Neural cell (in vitro differentiated cells): ENCODE data around the gene SMU1. TPM values are rescaled to one million over a fixed set of nuclear protein-coding genes. Genes with fewer than 3 reads are reported as not detected.

Experiments used
- H2AFZ ChIP-seq: fragments of 200-600, 300-800 bp; sonication (generic), shearing (Covaris generic); 2 replicates; pipeline ENCODE4 v1.6.0; 2014; ENCODE audit warnings: low read depth, mild to moderate bottlenecking, antibody characterized with exemption, low read length, moderate library complexity
- H3F3A ChIP-seq: fragments of 200-600 bp; shearing (Covaris generic); 2 replicates; pipeline ENCODE4 v1.6.1; 2016; ENCODE audit warnings: mild to moderate bottlenecking, moderate library complexity, mixed read lengths, antibody characterized with exemption, low read length; ENCODE audit not compliant: insufficient read depth, poor library complexity, severe bottlenecking
- H3K27ac ChIP-seq: fragments of 200-600, 300-800 bp; sonication (generic), shearing (Covaris generic); 2 replicates; pipeline ENCODE4 v1.5.1; 2014; ENCODE audit warnings: mild to moderate bottlenecking, low read length, moderate library complexity
- H3K27me3 ChIP-seq: fragments of 300-800, 200-600 bp; sonication (generic), shearing (Covaris generic); 2 replicates; pipeline ENCODE4 v1.6.0; 2014; ENCODE audit warnings: mild to moderate bottlenecking, low read depth, low read length, moderate library complexity; ENCODE audit not compliant: insufficient read depth
- H3K36me3 ChIP-seq: fragments of 300-800, 200-600 bp; sonication (generic), shearing (Covaris generic); 2 replicates; pipeline ENCODE4 v1.5.1; 2014; ENCODE audit warnings: mild to moderate bottlenecking, antibody characterized with exemption, low read length, moderate library complexity; ENCODE audit not compliant: insufficient read depth
- H3K4me2 ChIP-seq: fragments of 300-800, 200-600 bp; sonication (generic), shearing (Covaris generic); 2 replicates; pipeline ENCODE4 v1.6.0; 2014; ENCODE audit warnings: mild to moderate bottlenecking, low read length
- H3K4me3 ChIP-seq: fragments of 300-800, 200-600 bp; sonication (generic), shearing (Covaris generic); 2 replicates; pipeline ENCODE4 v1.5.1; 2014; ENCODE audit warnings: mild to moderate bottlenecking, low read length, moderate library complexity
- H3K79me2 ChIP-seq: fragments of 200-600 bp; shearing (Covaris generic); replicated peaks from 2 replicates; pipeline ENCODE4 v1.6.0; 2014; ENCODE audit warnings: mild to moderate bottlenecking, low read length, moderate library complexity; ENCODE audit not compliant: insufficient read depth
- H3K9ac ChIP-seq: fragments of 300-800, 200-600 bp; sonication (generic), shearing (Covaris generic); 2 replicates; pipeline ENCODE4 v1.6.1; 2016; ENCODE audit warnings: mild to moderate bottlenecking, low read length, mixed read lengths
- H3K9me2 ChIP-seq: fragments of 200-600 bp; shearing (Covaris generic); 2 replicates; pipeline ENCODE4 v1.6.1; 2016; ENCODE audit warnings: mild to moderate bottlenecking, low read length, mixed read lengths; ENCODE audit not compliant: insufficient read depth
- H3K9me3 ChIP-seq: fragments of 200-600, 300-800 bp; sonication (generic), shearing (Covaris generic); 2 replicates; pipeline ENCODE4 v1.6.1; 2016; ENCODE audit warnings: mild to moderate bottlenecking, mixed run types, low read length, moderate library complexity, mixed read lengths
- H4K20me1 ChIP-seq: fragments of 200-600 bp; shearing (Covaris generic); 2 replicates; pipeline ENCODE4 v1.6.1; 2016; ENCODE audit warnings: mild to moderate bottlenecking, mixed run types; ENCODE audit not compliant: insufficient read depth
- EP300 ChIP-seq: fragments of 450-650 bp; conservative IDR thresholded peaks from 2 replicates; pipeline ENCODE4 v1.6.1; 2014; ENCODE audit warnings: antibody characterized with exemption, mild to moderate bottlenecking, moderate library complexity; ENCODE audit not compliant: poor library complexity, severe bottlenecking
- EZH2 ChIP-seq: fragments of 200-600, 300-800 bp; shearing (Covaris generic), sonication (generic); IDR thresholded peaks from 2 replicates; pipeline ENCODE4 v1.6.1; 2014; ENCODE audit warnings: antibody characterized with exemption, low read length, borderline replicate concordance, mild to moderate bottlenecking; ENCODE audit not compliant: insufficient read depth, poor library complexity, severe bottlenecking
- MXI1 ChIP-seq: fragments of 450-650 bp; conservative IDR thresholded peaks from 2 replicates; pipeline ENCODE4 v1.6.1; 2014; ENCODE audit warnings: antibody characterized with exemption, mild to moderate bottlenecking; ENCODE audit not compliant: poor library complexity, severe bottlenecking
- POLR2AphosphoS5 ChIP-seq: IDR thresholded peaks from 2 replicates; pipeline ENCODE4 v1.6.1; 2012
- RAD21 ChIP-seq: fragments of 450-650 bp; conservative IDR thresholded peaks from 2 replicates; pipeline ENCODE4 v1.6.1; 2014; ENCODE audit warnings: antibody characterized with exemption, mild to moderate bottlenecking, moderate library complexity
- SMC3 ChIP-seq: fragments of 450-650 bp; conservative IDR thresholded peaks from 2 replicates; pipeline ENCODE4 v1.6.1; 2014; ENCODE audit warnings: antibody characterized with exemption, mild to moderate bottlenecking, moderate library complexity; ENCODE audit not compliant: poor library complexity
- TAF1 ChIP-seq: IDR thresholded peaks from 2 replicates; pipeline ENCODE4 v1.6.1; 2012; ENCODE audit warnings: low read depth
- polyA plus RNA-seq: library from polyadenylated mRNA; depleted of rRNA; stranded (reverse); fragments of >200 nt; gene quantifications from 2 replicates; pipeline ENCODE4 v1.2.3, GENCODE V29; 2014
- TF ChIP-seq, protein P1 (sequence below): IDR thresholded peaks from 2 replicates; pipeline ENCODE4 v1.6.1; 2012; ENCODE audit warnings: borderline replicate concordance
- TF ChIP-seq, protein P2 (sequence below): fragments of 450-650 bp; IDR thresholded peaks from 2 replicates; pipeline ENCODE4 v1.5.1; 2014; ENCODE audit warnings: antibody characterized with exemption, mild to moderate bottlenecking, moderate library complexity; ENCODE audit not compliant: poor library complexity, severe bottlenecking

The SMU1 gene
- polyA plus RNA-seq, 1 donor from 2014 or later: 27.4 TPM

DNA sequence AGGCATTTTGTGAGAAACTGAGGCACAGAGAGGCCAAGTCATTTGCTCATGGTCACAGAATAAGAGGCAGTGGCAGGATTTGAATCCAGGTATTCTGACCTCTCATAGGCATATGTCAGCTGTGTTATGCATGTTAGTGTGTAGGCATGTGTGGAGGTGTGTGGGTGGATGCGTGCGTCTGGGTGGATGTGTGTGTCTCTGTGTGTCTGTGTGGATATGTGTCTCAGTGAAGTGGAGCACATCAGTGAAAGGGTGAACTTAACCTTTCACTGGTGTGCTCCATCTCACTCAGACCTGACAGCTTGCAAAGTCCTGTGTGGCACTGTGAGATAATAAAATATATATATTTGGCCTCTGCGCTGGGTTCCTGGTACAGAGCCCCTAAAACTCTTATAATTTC, 32.0 kb upstream of the SMU1 start:
- Histone ChIP-seq H3K4me3 (no peak overlapping the region), H4K20me1 (no peaks in the 10 kb centered on the region), H3K27ac (no peak overlapping the region), H3K27me3 (no peaks in the 10 kb centered on the region), H3K9me3 (no peaks in the 10 kb centered on the region), H3F3A (no peaks in the 10 kb centered on the region), H3K36me3 (no peaks in the 10 kb centered on the region), H3K4me2 (no peak overlapping the region), H3K79me2 (no peaks in the 10 kb centered on the region), H3K9ac (no peak overlapping the region), H3K9me2 (no peaks in the 10 kb centered on the region), H2AFZ (no peak overlapping the region)
- TF ChIP-seq EZH2 (no peak), MXI1 (no peak), POLR2AphosphoS5 (no peak), RAD21 (no peak), EP300 (no peak), SMC3 (no peak), TAF1 (no peak)
- TF ChIP-seq, protein P1, sequence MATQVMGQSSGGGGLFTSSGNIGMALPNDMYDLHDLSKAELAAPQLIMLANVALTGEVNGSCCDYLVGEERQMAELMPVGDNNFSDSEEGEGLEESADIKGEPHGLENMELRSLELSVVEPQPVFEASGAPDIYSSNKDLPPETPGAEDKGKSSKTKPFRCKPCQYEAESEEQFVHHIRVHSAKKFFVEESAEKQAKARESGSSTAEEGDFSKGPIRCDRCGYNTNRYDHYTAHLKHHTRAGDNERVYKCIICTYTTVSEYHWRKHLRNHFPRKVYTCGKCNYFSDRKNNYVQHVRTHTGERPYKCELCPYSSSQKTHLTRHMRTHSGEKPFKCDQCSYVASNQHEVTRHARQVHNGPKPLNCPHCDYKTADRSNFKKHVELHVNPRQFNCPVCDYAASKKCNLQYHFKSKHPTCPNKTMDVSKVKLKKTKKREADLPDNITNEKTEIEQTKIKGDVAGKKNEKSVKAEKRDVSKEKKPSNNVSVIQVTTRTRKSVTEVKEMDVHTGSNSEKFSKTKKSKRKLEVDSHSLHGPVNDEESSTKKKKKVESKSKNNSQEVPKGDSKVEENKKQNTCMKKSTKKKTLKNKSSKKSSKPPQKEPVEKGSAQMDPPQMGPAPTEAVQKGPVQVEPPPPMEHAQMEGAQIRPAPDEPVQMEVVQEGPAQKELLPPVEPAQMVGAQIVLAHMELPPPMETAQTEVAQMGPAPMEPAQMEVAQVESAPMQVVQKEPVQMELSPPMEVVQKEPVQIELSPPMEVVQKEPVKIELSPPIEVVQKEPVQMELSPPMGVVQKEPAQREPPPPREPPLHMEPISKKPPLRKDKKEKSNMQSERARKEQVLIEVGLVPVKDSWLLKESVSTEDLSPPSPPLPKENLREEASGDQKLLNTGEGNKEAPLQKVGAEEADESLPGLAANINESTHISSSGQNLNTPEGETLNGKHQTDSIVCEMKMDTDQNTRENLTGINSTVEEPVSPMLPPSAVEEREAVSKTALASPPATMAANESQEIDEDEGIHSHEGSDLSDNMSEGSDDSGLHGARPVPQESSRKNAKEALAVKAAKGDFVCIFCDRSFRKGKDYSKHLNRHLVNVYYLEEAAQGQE: no peak
- TF ChIP-seq, protein P2, sequence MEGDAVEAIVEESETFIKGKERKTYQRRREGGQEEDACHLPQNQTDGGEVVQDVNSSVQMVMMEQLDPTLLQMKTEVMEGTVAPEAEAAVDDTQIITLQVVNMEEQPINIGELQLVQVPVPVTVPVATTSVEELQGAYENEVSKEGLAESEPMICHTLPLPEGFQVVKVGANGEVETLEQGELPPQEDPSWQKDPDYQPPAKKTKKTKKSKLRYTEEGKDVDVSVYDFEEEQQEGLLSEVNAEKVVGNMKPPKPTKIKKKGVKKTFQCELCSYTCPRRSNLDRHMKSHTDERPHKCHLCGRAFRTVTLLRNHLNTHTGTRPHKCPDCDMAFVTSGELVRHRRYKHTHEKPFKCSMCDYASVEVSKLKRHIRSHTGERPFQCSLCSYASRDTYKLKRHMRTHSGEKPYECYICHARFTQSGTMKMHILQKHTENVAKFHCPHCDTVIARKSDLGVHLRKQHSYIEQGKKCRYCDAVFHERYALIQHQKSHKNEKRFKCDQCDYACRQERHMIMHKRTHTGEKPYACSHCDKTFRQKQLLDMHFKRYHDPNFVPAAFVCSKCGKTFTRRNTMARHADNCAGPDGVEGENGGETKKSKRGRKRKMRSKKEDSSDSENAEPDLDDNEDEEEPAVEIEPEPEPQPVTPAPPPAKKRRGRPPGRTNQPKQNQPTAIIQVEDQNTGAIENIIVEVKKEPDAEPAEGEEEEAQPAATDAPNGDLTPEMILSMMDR: no peak

DNA sequence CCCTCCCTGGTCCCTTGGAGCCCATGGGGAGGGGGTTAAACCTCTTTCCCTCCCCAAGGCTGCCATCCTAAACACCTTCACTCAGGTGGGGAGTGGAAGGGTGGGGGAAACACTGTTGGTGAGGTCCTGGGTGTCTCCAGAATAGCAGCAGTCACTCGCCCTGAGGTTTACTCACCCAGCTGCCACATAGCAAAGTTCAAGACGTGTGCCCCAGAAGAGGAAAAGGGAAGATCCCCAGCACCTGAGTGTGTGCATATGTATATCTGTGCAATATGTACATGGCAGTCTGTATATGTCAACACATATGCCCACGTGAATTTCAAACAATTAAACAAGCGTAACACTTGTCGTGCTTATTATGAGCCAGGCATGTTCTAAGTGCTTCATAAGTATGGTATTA, 31.3 kb upstream of the SMU1 start:
- Histone ChIP-seq H3K9ac (no peak overlapping the region), H3K4me3 (no peak overlapping the region), H3K27ac (no peak overlapping the region), H3K4me2 (no peak overlapping the region), H3K9me3 (no peaks in the 10 kb centered on the region), H3K9me2 (no peaks in the 10 kb centered on the region), H2AFZ (no peak overlapping the region), H3K36me3 (no peaks in the 10 kb centered on the region), H3F3A (no peaks in the 10 kb centered on the region), H4K20me1 (no peaks in the 10 kb centered on the region), H3K27me3 (no peaks in the 10 kb centered on the region), H3K79me2 (no peaks in the 10 kb centered on the region)
- TF ChIP-seq, protein P1: no peak
- TF ChIP-seq EZH2 (no peak), SMC3 (no peak), POLR2AphosphoS5 (no peak), EP300 (no peak), TAF1 (no peak), MXI1 (no peak), RAD21 (no peak)
- TF ChIP-seq, protein P2: no peak
